Prostate gland (tissue), 2 donors: ENCODE measurements around the gene ZNF423. TPM values are rescaled to one million over a fixed set of nuclear protein-coding genes. Genes with fewer than 3 reads are reported as not detected.

Experiments used
- DNase-seq: peaks from one replicate; pipeline ENCODE4 v3.0.0-alpha.2; 2019; ENCODE audit warnings: low spot score
- H3K27ac ChIP-seq, 2 donors: fragments of 200-600 bp; sonication (generic); 2 replicates each; pipeline ENCODE4 v1.5.1; 2017 to 2019
- H3K27me3 ChIP-seq: fragments of 200-600 bp; sonication (generic); replicated peaks from 2 replicates; pipeline ENCODE4 v1.5.1; 2019; ENCODE audit not compliant: insufficient read depth
- H3K36me3 ChIP-seq, 2 donors: fragments of 200-600 bp; sonication (generic); 1 replicate in 1 of 2; 2 replicates in 1 of 2; pipeline versions ENCODE4 v1.5.1 to v1.8.1; 2017 to 2019
- H3K4me1 ChIP-seq: fragments of 200-600 bp; sonication (generic); replicated peaks from 2 replicates; pipeline ENCODE4 v1.5.1; 2019
- H3K4me3 ChIP-seq, 2 donors: fragments of 200-600 bp; sonication (generic); 2 replicates each; pipeline ENCODE4 v1.5.1; 2017 to 2019
- H3K9me3 ChIP-seq: fragments of 200-600 bp; sonication (generic); 2 replicates; pipeline ENCODE4 v1.5.1; 2017
- CTCF ChIP-seq, 4 experiments: fragments of 200-600 bp in 2 of 4; fragments of 450-650 bp in 2 of 4; sonication (generic) in 2 of 4; IDR thresholded peaks; 1 replicate in 3 of 4; 2 replicates in 1 of 4; pipeline ENCODE4 v1.5.1; 2016 to 2019; ENCODE audit warnings: antibody characterized with exemption in 4 of 4, mild to moderate bottlenecking in 2 of 4, moderate library complexity in 2 of 4
- POLR2A ChIP-seq: fragments of 450-650 bp; IDR thresholded peaks from one replicate; pipeline ENCODE4 v1.6.1; 2016; ENCODE audit warnings: antibody characterized with exemption, mild to moderate bottlenecking
- POLR2AphosphoS5 ChIP-seq: sonication (generic); formaldehyde crosslinking; IDR thresholded peaks from one replicate; pipeline ENCODE4 v1.6.1; 2017; ENCODE audit warnings: antibody characterized with exemption
- WGBS: methylation state at CpG from one replicate; pipeline ENCODE4 v1.1.5; 2018; 5-methylcytosine and 5-hydroxymethylcytosine counted together
- intact Hi-C: fragments of 100-400 bp; cut with DNase I; formaldehyde crosslinking; loops from one replicate; pipeline ENCODE4 v1.14.2; 2022
- total RNA-seq, 2 donors: library from RNA; depleted of rRNA; stranded (reverse); fragments of >200 nt; gene quantifications; one replicate each; pipeline ENCODE4 v1.1.0, GENCODE V29; 2016

The ZNF423 gene
- total RNA-seq, 2 donors from 2014 or later: 6.1 to 22.7 TPM

DNA sequence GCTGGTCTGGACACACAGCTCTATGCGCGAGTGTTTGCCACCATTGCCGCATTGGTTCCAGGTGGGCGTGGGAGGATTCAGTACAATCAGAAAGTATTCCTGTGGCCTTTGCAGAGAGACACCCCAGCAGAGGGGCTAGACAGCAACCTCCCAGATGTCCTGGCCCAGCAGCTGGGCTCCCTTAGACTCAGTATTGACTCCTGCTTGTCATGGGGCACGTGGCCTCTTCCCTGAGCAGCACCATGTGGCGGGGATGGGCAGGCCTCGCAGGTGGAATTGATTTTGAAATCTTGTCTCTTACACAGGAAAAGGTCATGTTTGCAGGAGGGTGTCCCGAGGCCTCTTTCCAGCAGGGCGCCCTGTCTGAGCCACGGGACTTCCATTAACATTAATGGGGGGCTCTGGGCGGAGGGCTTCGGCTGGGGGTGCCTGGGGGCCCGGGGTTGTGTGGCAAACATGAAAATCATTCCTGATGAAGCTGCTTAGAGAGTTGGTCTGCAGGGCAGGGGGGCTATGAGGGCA is 385.9 kb downstream of the ZNF423 start:
- TF ChIP-seq POLR2AphosphoS5 (no peak), POLR2A (no peak), CTCF (IDR thresholded peaks at IDR 0.05) (no peak)
- WGBS: 91% methylated on average over 13 of the region's 13 CpGs
- H3K27ac ChIP-seq: no peak overlapping the region
- intact Hi-C loops: no loop called here
- H3K9me3 ChIP-seq: no peaks in the 10 kb centered on the region
- H3K4me1 ChIP-seq: no peaks in the 10 kb centered on the region
- H3K36me3 ChIP-seq: no peaks in the 10 kb centered on the region
- DNase-seq: no peak
- H3K27me3 ChIP-seq: no peaks in the 10 kb centered on the region
- no peak overlapping the region for H3K4me3 ChIP-seq

GRCh38 chr16:49469311-49469670 is 386.6 kb downstream of the ZNF423 start:
- no peaks in the 10 kb centered on the region for H3K4me1 ChIP-seq
- TF ChIP-seq CTCF (IDR thresholded peaks at IDR 0.05) (no peak), POLR2AphosphoS5 (no peak), POLR2A (no peak)
- 93% methylated on average over 6 of the region's 6 CpGs for WGBS
- no peak overlapping the region for H3K27ac ChIP-seq
- no peaks in the 10 kb centered on the region for H3K9me3 ChIP-seq
- intact Hi-C loops: no loop called here
- no peaks in the 10 kb centered on the region for H3K36me3 ChIP-seq
- H3K4me3 ChIP-seq: no peak overlapping the region
- DNase-seq: no peak
- no peaks in the 10 kb centered on the region for H3K27me3 ChIP-seq

DNA sequence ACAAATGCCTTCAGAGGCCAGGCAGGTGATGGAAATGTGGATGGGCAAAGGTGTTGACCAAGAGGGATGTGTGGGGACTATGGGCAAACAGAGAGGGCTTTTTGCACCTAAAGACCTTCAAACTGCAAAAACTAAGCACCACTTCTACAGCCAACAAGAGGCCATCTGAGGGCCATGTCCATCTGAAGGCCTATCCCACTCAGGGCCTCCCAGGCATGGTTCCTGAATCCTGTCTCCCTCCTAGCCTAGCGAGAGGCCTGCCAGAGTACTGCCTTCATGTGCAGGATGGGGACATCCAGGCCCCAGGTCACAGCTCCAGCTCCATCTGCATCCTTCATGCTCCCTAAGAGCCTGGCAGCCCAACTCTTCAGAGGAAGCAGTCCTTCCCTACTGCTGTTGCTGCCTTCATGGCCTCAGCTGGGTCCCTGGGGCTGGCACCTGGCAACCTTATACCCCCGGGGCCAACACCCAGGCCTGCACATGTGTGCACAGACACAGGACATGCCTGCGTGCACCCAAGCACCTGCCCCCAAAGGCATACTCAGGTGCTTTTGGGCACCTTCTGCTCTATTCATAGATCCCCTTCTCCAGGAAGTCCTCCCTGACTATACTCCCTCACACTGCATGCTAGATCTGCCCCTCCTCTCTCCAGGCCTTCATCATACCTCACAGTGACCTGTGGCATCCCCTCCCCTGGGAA is 387.2 kb downstream of the ZNF423 start:
- Histone ChIP-seq H3K27ac (no peak overlapping the region), H3K27me3 (no peaks in the 10 kb centered on the region), H3K36me3 (no peaks in the 10 kb centered on the region), H3K9me3 (no peaks in the 10 kb centered on the region), H3K4me1 (no peaks in the 10 kb centered on the region), H3K4me3 (no peak overlapping the region)
- intact Hi-C loops: no loop called here
- no peak for TF ChIP-seq POLR2AphosphoS5
- no peak for TF ChIP-seq POLR2A
- TF ChIP-seq CTCF (IDR thresholded peaks at IDR 0.05): no peak
- WGBS: 92% methylated on average over 3 of the region's 3 CpGs
- DNase-seq: no peak

- DNase-seq: no peak
- no peaks in the 10 kb centered on the region for H3K9me3 ChIP-seq
- H3K27me3 ChIP-seq: no peaks in the 10 kb centered on the region
- TF ChIP-seq POLR2AphosphoS5: no peak
- no peak for TF ChIP-seq POLR2A
- no peak for TF ChIP-seq CTCF (IDR thresholded peaks at IDR 0.05)
- H3K4me3 ChIP-seq: no peak overlapping the region
- no peaks in the 10 kb centered on the region for H3K36me3 ChIP-seq
- WGBS: 95% methylated on average over 12 of the region's 12 CpGs
- H3K27ac ChIP-seq: no peak overlapping the region
- H3K4me1 ChIP-seq: no peaks in the 10 kb centered on the region
- intact Hi-C loops: no loop called here
Observed at GRCh38 chr16:49467540-49468372, 388.2 kb downstream of the ZNF423 start.
